Ectodermal cell (in vitro differentiated cells): ENCODE data around the gene ST3GAL2.
A peak's percentile ranks its signal among the peaks of the same experiment; 100 is the strongest.

Experiments
- H3K27ac ChIP-seq: 2 replicates; pipeline ENCODE4 v1.7.0; 2013; ENCODE audit warnings: mild to moderate bottlenecking, low read depth, low read length; ENCODE audit not compliant: insufficient read depth, poor library complexity, severe bottlenecking
- H3K27me3 ChIP-seq: 2 replicates; pipeline ENCODE4 v1.7.0; 2013; ENCODE audit warnings: mild to moderate bottlenecking, low read length; ENCODE audit not compliant: insufficient read depth, control insufficient read depth, poor library complexity, severe bottlenecking
- H3K36me3 ChIP-seq: one replicate; pipeline ENCODE4 v1.7.0; 2013; ENCODE audit warnings: low read length; ENCODE audit not compliant: control insufficient read depth, insufficient read depth
- H3K4me1 ChIP-seq: one replicate; pipeline ENCODE4 v1.7.0; 2013; ENCODE audit warnings: low read length; ENCODE audit not compliant: control insufficient read depth, insufficient read depth
- H3K4me3 ChIP-seq: 2 replicates; pipeline ENCODE4 v1.7.0; 2013; ENCODE audit warnings: low read depth, low read length, control low read depth; ENCODE audit not compliant: insufficient read depth
- H3K9me3 ChIP-seq: 2 replicates; pipeline ENCODE4 v1.7.0; 2013; ENCODE audit warnings: mild to moderate bottlenecking, low read length, moderate library complexity; ENCODE audit not compliant: control insufficient read depth
- whole genome bisulfite sequencing, 2 experiments: methylation state at CpG; one replicate each; pipeline ENCODE4 v1.1.7; 2013; ENCODE audit warnings: missing lambda C conversion rate in 2 of 2; 5-methylcytosine and 5-hydroxymethylcytosine counted together

The ST3GAL2 gene

DNA sequence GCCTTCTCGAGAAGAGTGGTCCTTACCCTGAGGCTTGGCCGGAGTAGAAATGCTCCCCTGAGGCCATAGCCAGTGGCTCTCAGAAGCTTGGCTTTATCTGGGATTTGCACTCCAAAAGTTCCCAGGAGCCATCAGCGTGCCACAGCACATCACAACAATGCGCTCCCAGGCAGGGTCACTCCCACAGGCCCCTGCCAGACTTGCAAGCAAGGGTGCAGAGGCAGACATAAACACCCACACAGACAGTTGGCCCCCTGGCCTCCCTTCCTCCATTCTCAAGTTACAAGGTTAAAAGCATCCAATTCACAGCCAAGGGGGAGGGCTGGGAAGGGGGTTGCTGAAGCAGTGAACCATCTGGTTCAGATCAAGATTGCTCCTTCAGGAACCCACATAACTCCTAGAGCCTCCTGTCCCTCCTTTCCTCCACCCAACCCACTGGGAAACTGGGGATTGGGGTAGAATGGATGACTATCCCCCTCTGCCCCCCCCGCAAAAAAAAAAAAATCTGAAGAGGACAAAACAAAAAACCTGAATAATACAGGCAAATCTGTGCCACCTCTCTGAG is 1.8 kb downstream of the ST3GAL2 start:
- Histone ChIP-seq H3K27me3 (no peaks in the 10 kb centered on the region), H3K9me3 (no peaks in the 10 kb centered on the region), H3K4me3 (peak overlapping the region; percentile 61), H3K36me3 (peaks cover 5% of the 10 kb centered on the region), H3K4me1 (peaks cover 31% of the 10 kb centered on the region), H3K27ac (no peak overlapping the region)
- 15 to 16% methylated on average over 4 to 5 of the region's 5 CpGs for WGBS, 2 experiments

DNA sequence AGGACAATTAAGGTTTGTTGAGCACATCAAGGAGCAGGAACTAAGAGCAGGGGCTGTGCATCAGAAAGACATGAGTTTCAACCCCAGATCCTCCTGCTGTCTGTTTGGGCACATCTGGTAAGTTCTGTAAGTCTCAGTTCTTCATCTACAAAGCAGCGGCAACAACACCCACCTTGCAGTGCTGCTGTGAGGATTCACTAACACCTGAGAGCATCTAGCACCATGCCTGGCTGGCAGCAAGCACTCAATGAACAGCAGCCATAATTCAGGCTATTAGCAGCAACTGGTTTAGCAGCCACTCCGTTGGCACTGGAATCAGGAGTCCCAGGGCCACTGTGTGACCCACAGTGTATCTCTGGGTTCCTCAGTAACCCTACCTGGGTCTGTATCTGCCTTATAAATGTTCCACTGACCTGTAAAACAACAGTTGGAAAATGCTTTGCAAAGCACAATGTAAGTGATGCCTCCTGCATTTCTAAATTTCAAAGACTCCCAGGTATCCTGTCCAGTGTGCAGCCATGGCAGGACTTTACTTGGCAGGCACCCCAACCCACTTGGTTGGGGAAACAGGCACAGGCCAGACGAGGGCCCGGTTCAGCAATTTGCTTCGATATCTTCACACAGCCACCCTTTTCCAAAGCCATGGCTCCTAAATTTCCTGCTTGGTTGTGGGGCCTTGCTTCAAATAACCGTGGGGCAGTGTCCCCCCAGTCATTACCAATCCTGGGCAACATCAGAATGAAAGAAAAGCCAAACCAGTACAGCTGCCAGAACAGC is 4.2 kb downstream of the ST3GAL2 start:
- Histone ChIP-seq H3K36me3 (peaks cover 5% of the 10 kb centered on the region), H3K27me3 (no peaks in the 10 kb centered on the region), H3K4me1 (peaks cover 38% of the 10 kb centered on the region), H3K9me3 (no peaks in the 10 kb centered on the region), H3K4me3 (no peak overlapping the region), H3K27ac (no peak overlapping the region)
- 93 to 95% methylated on average over 6 of the region's 6 CpGs for WGBS, 2 experiments

- no peak overlapping the region for H3K27ac ChIP-seq
Observed at GRCh38 chr16:70433458-70434103, 5.3 kb downstream of the ST3GAL2 start.

GRCh38 chr16:70432723-70433457 is 6.0 kb downstream of the ST3GAL2 start:
- H3K9me3 ChIP-seq, result no peaks in the 10 kb centered on the region
- 70 to 74% methylated on average over 12 of the region's 12 CpGs for WGBS, 2 experiments
- no peak overlapping the region for H3K27ac ChIP-seq
- no peaks in the 10 kb centered on the region for H3K27me3 ChIP-seq
- H3K4me1 ChIP-seq, result peaks cover 52% of the 10 kb centered on the region
- peaks cover 5% of the 10 kb centered on the region for H3K36me3 ChIP-seq
- no peak overlapping the region for H3K4me3 ChIP-seq

More at GRCh38 chr16:70433458-70434103, 5.3 kb downstream of the ST3GAL2 start:
- H3K36me3 ChIP-seq, result peaks cover 5% of the 10 kb centered on the region
- WGBS, 2 experiments, result 87 to 90% methylated on average over 5 of the region's 5 CpGs
- H3K4me1 ChIP-seq, result peaks cover 45% of the 10 kb centered on the region
- H3K4me3 ChIP-seq, result no peak overlapping the region
- no peaks in the 10 kb centered on the region for H3K27me3 ChIP-seq
- no peaks in the 10 kb centered on the region for H3K9me3 ChIP-seq

GRCh38 chr16:70432356-70432722 is 6.6 kb downstream of the ST3GAL2 start:
- Histone ChIP-seq H3K27ac (no peak overlapping the region), H3K4me1 (peaks cover 50% of the 10 kb centered on the region), H3K9me3 (no peaks in the 10 kb centered on the region), H3K36me3 (peaks cover 5% of the 10 kb centered on the region), H3K4me3 (no peak overlapping the region), H3K27me3 (no peaks in the 10 kb centered on the region)
- 90 to 94% methylated on average over 2 to 3 of the region's 3 CpGs for WGBS, 2 experiments

DNA sequence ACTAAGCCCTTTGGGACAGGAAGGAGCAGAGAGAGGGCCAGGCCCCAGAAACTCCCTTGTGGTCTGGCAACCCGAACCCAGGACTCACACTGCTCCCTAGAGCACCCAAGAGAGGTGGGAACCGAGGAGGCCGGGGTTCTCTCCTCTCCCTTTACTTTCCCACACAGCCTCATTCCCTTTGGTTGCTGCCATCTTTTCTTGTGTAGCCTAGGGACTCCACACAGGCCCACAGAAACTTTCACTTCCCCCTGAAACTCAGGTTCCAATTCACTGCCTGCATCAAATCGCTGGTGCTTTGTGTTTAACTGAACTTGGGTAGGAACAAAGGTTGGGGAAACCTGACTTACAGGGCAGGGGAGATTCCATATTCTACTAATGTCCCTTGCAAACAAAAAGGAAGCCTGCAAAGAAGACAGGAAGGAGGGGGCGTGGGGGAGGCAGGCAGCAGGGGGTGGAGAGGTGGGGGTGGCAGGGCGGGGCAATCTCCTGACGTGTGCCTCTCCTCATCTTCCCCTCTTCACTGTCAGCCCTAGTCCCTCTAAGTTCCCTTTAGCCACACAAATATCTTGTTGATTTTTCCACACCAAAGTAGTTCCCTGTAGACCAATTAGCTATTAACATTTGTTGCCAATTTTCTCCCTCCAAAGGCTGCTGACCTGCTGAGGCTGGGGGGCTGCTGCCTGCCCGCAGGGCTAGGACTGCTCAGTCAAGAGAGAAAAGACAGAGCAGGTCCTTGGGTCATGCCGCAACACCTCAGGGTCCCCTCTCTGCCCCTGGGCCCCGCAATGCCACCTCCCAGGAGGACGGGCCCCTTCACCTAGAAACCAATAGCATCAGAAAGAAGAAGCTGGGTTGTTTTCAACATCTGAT is 8.0 kb downstream of the ST3GAL2 start:
- Histone ChIP-seq H3K4me3 (no peak overlapping the region), H3K36me3 (peaks cover 5% of the 10 kb centered on the region), H3K4me1 (peaks cover 41% of the 10 kb centered on the region), H3K9me3 (no peaks in the 10 kb centered on the region), H3K27me3 (no peaks in the 10 kb centered on the region), H3K27ac (peak overlapping the region; percentile 48)
- 42 to 44% methylated on average over 10 to 11 of the region's 11 CpGs for WGBS, 2 experiments

DNA sequence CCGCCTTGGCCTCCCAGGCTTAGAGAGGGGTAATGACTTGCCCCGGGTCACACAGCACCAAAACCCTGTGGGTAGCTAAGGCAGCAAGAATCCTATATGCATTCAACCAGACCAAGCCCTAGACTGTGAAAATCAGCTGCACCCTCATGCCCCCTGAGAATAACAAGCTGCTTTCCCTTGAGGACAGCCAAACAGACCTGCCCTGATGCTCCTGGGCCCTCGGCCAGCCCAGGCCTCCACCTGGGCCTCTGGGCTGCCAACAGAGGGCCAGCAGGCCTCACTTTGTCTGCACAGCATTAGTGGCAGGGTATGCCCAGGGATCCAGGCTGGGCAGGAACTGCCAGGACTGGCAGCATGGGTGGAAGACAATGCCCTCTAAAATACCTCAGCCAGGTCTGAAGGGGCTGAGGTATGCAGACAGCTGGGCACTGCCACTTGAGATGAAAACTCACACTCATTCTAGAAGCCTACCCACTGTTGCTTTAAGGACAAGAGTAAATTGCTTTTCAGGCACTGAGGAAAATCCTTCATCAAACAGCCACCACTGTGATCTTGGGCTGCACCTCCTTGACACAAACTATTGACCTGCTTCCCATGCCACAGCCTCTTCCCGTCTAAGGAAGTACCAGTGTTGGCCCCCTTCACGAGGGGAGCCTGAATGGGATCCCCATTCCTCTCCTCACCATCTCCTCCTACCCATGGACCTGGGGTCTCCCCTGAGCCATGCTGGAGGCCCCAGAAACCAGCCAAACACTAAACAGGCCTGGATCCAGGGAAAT is 8.8 kb downstream of the ST3GAL2 start:
- Histone ChIP-seq H3K36me3 (peaks cover 5% of the 10 kb centered on the region), H3K9me3 (no peaks in the 10 kb centered on the region), H3K27ac (no peak overlapping the region), H3K4me1 (peaks cover 41% of the 10 kb centered on the region), H3K27me3 (no peaks in the 10 kb centered on the region), H3K4me3 (no peak overlapping the region)
- 88 to 89% methylated on average over 5 of the region's 5 CpGs for WGBS, 2 experiments

- H3K4me3 ChIP-seq, result peak overlapping the region; percentile 15
- peaks cover 38% of the 10 kb centered on the region for H3K4me1 ChIP-seq
- H3K27ac ChIP-seq, result peak overlapping the region; percentile 89
- H3K9me3 ChIP-seq, result no peaks in the 10 kb centered on the region
- H3K36me3 ChIP-seq, result no peaks in the 10 kb centered on the region
- WGBS, 2 experiments, result 16 to 21% methylated on average over 8 to 9 of the region's 9 CpGs
- no peaks in the 10 kb centered on the region for H3K27me3 ChIP-seq
Observed at GRCh38 chr16:70428178-70428998, 10.5 kb downstream of the ST3GAL2 start.
